ENCODE results near the gene ZNF280D.
A peak's percentile ranks its signal among the peaks of the same experiment; 100 is the strongest.
"Not testable (repeated sequence)": the region's sequence is repeated elsewhere in the genome, so short reads cannot be mapped to it uniquely, and the experiment has no call there.

Gene ZNF280D, protein sequence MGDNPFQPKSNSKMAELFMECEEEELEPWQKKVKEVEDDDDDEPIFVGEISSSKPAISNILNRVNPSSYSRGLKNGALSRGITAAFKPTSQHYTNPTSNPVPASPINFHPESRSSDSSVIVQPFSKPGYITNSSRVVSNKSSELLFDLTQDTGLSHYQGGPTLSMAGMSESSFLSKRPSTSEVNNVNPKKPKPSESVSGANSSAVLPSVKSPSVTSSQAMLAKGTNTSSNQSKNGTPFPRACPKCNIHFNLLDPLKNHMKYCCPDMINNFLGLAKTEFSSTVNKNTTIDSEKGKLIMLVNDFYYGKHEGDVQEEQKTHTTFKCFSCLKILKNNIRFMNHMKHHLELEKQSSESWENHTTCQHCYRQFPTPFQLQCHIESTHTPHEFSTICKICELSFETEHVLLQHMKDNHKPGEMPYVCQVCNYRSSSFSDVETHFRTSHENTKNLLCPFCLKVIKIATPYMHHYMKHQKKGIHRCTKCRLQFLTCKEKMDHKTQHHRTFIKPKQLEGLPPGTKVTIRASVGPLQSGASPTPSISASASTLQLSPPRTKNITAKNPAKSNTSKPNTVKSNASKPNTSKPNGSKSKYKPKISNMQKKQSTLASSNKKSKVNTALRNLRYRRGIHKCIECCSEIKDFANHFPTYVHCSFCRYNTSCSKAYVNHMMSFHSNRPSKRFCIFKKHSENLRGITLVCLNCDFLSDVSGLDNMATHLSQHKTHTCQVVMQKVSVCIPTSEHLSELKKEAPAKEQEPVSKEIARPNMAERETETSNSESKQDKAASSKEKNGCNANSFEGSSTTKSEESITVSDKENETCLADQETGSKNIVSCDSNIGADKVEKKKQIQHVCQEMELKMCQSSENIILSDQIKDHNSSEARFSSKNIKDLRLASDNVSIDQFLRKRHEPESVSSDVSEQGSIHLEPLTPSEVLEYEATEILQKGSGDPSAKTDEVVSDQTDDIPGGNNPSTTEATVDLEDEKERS

DNA sequence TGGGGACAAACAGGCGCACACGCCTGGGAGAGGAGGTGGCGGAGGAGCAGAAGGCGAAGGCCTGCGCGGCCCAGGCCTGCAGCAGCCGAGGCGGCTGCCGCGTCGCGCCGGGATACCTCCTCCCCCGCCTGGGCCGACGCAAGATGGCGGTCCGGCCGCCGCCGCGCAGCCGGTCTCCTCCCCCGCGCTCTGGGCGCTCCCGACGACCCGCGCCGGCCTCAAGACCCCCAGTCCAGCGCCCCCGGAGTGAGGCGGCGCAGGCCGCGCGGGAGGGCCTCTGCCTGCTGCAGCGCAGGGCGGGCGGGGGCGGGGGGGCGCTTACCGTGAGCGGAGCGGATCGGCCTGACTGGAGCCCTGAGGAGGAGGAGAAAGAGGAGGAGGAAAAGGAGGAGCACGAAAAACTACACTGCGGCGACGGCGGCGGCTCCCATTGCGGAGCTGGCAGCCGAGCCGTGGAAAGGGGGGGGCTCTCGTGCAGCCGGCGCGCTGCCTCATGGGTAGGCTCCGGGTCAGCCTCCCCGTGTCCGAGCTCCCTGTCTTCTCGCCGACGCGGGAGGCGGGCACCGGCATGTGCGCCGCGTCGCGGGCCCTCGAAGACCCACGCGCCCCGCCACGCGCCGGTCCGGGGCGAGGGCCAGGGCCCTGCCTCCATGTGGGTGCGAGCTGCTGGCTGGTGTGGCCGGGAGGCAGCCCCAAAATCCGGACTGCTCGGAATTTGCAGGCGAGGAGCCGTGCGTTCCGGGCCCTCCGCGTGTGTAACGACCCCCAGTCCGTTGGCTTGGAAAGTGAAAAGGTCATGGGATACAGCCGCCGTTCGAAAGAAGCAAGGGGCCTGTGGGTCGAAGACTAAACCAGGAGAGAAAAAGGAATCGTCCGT, at the start of gene ZNF280D:
Gene ZNF280D, minus strand, starts transcription at position 374 of the 877 bp plus-strand sequence. CDS start 26,400 bp downstream, outside the sequence.
- DNase-seq (ENCODE audit: low read depth) = peak; percentile 73
- TF ChIP-seq POLR2A (IDR thresholded peaks at IDR 0.05; ENCODE audit: extremely low read depth, insufficient read length) = no peak
- TF ChIP-seq, protein P1, sequence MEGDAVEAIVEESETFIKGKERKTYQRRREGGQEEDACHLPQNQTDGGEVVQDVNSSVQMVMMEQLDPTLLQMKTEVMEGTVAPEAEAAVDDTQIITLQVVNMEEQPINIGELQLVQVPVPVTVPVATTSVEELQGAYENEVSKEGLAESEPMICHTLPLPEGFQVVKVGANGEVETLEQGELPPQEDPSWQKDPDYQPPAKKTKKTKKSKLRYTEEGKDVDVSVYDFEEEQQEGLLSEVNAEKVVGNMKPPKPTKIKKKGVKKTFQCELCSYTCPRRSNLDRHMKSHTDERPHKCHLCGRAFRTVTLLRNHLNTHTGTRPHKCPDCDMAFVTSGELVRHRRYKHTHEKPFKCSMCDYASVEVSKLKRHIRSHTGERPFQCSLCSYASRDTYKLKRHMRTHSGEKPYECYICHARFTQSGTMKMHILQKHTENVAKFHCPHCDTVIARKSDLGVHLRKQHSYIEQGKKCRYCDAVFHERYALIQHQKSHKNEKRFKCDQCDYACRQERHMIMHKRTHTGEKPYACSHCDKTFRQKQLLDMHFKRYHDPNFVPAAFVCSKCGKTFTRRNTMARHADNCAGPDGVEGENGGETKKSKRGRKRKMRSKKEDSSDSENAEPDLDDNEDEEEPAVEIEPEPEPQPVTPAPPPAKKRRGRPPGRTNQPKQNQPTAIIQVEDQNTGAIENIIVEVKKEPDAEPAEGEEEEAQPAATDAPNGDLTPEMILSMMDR (IDR thresholded peaks at IDR 0.05; ENCODE audit: low read depth, low read length) = no peak
- 0 out of 2 replicates have a peak, but pooled peaks have one; percentile 10 for TF ChIP-seq MYC (IDR thresholded peaks at IDR 0.05; ENCODE audit: low read depth, low read length)
- TF ChIP-seq, protein P2, sequence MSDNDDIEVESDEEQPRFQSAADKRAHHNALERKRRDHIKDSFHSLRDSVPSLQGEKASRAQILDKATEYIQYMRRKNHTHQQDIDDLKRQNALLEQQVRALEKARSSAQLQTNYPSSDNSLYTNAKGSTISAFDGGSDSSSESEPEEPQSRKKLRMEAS (IDR thresholded peaks at IDR 0.05; ENCODE audit: low read depth, low read length) = peak; percentile 10; the same call in 1 of the 2 replicates
- peak within 1 kb of the TSS; percentile 66 for H3K4me3 ChIP-seq (ENCODE audit: low read depth, low read length)

DNA sequence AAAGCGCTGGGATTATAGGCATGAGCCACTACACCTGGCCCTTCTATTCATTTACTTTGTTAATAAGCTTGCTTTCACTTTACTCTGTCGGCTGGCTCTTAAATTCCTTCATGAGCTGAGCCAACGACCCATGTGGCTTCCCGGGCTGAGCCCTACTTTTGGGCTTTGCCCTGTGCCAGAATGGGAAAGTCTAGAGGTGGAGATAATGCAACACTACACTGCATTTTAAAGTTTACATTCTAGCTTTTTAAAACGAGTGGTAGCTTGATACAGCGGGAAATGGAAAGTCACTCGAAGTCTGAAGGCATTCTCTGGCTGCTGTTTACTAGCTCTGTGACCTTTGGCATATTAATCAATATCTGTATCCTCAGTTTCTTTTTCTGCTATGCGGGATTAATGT, 49.0 kb upstream of the ZNF280D start:
- no peak overlapping the region for H3K4me3 ChIP-seq (ENCODE audit: low read depth, low read length)
- no peak for DNase-seq (ENCODE audit: low read depth)
- TF ChIP-seq MYC (IDR thresholded peaks at IDR 0.05; ENCODE audit: low read depth, low read length) = no peak
- TF ChIP-seq, protein P2 (IDR thresholded peaks at IDR 0.05; ENCODE audit: low read depth, low read length) = no peak
- TF ChIP-seq POLR2A (IDR thresholded peaks at IDR 0.05; ENCODE audit: extremely low read depth, insufficient read length) = no peak
- TF ChIP-seq, protein P1 (IDR thresholded peaks at IDR 0.05; ENCODE audit: low read depth, low read length) = no peak

DNA sequence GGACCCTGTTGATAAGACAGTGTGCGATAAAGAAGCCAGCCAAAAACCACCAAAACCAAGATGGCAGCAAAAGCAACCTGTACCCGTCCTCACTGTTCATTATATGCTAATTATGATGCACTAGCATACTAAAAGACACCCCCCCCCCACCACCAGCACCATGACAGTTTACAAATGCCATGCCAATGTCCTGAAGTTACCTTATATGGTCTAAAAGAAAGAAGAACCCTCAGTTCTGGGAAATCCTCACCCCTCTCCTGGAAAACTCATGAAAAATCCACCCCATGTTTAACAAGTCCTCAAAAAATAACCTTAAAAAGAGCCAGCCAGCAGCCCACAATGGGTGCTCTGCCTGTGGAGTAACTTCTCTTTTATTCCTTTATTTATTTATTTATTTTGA, 48.4 kb upstream of the ZNF280D start:
- no peak overlapping the region for H3K4me3 ChIP-seq (ENCODE audit: low read depth, low read length)
- TF ChIP-seq, protein P1 (IDR thresholded peaks at IDR 0.05; ENCODE audit: low read depth, low read length) = no peak
- TF ChIP-seq, protein P2 (IDR thresholded peaks at IDR 0.05; ENCODE audit: low read depth, low read length) = no peak
- TF ChIP-seq MYC (IDR thresholded peaks at IDR 0.05; ENCODE audit: low read depth, low read length) = no peak
- no peak for DNase-seq (ENCODE audit: low read depth)

DNA sequence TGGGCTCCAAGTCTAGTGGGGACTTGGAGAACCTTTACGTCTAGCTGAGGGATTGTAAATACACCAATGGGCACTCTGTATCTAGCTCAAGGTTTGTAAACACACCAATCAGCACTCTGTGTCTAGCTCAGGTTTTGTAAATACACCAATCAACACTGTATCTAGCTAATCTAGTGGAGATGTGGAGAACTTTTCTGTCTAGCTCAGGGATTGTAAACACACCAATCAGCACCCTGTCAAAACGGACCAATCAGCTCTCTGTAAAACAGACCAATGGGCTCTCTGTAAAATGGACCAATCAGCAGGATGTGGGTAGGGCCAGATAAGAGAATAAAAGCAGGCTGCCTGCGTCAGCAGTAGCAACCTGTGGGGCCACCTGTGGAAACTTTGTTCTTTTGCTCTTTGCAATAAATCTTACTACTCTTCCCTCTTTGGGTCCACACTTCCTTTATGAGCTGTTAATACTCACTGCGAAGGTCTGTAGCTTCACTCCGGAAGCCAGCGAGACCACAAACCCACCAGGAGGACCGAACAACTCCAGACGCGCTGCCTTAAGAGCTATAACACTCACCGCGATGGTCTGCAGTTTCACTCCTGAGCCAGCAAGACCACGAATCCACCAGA, 46.9 kb upstream of the ZNF280D start:
- DNase-seq (ENCODE audit: low read depth); H3K4me3 ChIP-seq (ENCODE audit: low read depth, low read length): not testable (repeated sequence)

DNA sequence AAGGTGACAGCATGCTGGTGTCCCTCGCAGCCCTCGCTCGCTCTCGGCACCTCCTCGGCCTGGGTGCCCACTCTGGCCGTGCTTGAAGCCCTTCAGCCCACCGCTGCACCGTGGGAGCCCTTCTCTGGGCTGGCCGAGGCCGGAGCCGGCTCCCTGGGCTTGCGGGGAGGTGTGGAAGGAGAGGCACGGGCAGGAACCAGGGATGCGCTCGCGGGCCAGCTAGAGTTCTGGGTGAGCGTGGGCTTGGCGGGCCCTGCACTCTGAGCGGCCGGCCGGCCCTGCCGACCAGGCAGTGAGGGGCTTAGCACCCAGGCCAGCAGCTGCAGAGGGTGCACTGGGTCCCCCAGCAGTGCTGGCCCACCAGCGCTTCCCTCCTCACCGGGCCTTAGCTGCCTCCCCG, 46.1 kb upstream of the ZNF280D start:
- not testable (repeated sequence) for DNase-seq (ENCODE audit: low read depth); H3K4me3 ChIP-seq (ENCODE audit: low read depth, low read length)

DNA sequence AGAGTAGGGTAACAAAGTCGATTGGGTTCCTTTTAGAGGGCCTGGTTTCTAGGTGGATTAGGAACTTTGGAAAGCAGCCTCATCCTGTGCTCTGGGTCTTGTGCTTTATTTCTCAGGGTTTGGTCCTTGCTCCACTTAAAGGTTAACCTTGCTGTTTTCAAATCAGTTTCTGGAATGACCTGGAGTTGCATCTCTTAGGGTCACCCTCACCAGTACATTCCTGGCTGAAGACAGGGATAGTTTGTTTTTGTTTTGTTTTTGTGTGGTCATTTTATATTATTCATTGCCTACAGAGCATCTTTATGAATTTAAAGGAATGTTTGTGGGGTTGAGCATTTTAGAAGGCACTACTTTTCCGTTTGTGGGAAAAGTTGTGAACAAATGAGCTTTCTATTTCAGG, 45.5 kb upstream of the ZNF280D start:
- no peak for DNase-seq (ENCODE audit: low read depth)
- no peak for TF ChIP-seq POLR2A (IDR thresholded peaks at IDR 0.05; ENCODE audit: extremely low read depth, insufficient read length)
- TF ChIP-seq, protein P2 (IDR thresholded peaks at IDR 0.05; ENCODE audit: low read depth, low read length) = no peak
- no peak for TF ChIP-seq MYC (IDR thresholded peaks at IDR 0.05; ENCODE audit: low read depth, low read length)
- TF ChIP-seq, protein P1 (IDR thresholded peaks at IDR 0.05; ENCODE audit: low read depth, low read length) = no peak
- no peak overlapping the region for H3K4me3 ChIP-seq (ENCODE audit: low read depth, low read length)

All from NB4 (cell line).